HepG2 (cell line): ENCODE data around the gene GNAT2.

ENCODE experiments used
- FOXM1 ChIP-seq: sonication (generic); formaldehyde crosslinking; IDR thresholded peaks from 2 replicates; pipeline ENCODE4 v1.5.0; 2020; ENCODE audit warnings: missing genetic modification reagents
- KLF13 ChIP-seq: sonication (generic); formaldehyde crosslinking; IDR thresholded peaks from 2 replicates; pipeline ENCODE4 v1.4.0; 2020; ENCODE audit warnings: mild to moderate bottlenecking, missing genetic modification reagents
- MXI1 ChIP-seq: IDR thresholded peaks from 3 replicates; pipeline ENCODE4 v1.6.1; 2012; ENCODE audit warnings: low read depth, low read length, inconsistent platforms, borderline replicate concordance
- NR2F2 ChIP-seq: IDR thresholded peaks from 2 replicates; pipeline ENCODE4 v1.6.1; 2012; ENCODE audit warnings: low read depth, inconsistent platforms, borderline replicate concordance
- SP2 ChIP-seq: sonication (generic); formaldehyde crosslinking; IDR thresholded peaks from 2 replicates; pipeline ENCODE4 v1.5.1; 2020; ENCODE audit warnings: mild to moderate bottlenecking, missing genetic modification reagents
- TF ChIP-seq, protein P1 (sequence below): sonication (generic); formaldehyde crosslinking; IDR thresholded peaks from 2 replicates; pipeline ENCODE4 v1.5.0; 2020; ENCODE audit warnings: mild to moderate bottlenecking, missing genetic modification reagents, moderate library complexity
- TF ChIP-seq, protein P2 (sequence below): sonication (generic); formaldehyde crosslinking; IDR thresholded peaks from 2 replicates; pipeline ENCODE4 v1.8.1; 2023; ENCODE audit warnings: mild to moderate bottlenecking, inconsistent platforms, moderate library complexity, missing genetic modification reagents, borderline replicate concordance

DNA sequence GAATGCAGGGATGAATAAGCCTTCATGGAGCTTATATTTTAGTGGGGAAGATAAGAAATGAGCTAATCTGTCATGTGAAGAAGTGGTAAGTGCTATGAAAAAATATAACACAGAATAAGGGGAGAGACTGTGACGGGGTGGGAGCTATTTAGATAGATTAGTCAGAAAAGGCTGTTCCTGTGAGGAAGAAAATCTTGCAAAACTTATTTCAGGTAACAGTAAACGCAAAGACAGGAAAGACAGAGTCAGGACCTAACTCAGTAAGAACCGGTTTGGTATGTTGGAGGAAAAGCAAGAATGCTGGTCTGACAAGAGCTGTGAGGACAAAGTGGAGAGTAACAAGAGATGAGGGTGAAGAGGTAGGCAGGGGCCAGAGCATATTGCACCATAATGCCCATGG lies 49.0 kb downstream of the GNAT2 start:
- TF ChIP-seq, protein P1, sequence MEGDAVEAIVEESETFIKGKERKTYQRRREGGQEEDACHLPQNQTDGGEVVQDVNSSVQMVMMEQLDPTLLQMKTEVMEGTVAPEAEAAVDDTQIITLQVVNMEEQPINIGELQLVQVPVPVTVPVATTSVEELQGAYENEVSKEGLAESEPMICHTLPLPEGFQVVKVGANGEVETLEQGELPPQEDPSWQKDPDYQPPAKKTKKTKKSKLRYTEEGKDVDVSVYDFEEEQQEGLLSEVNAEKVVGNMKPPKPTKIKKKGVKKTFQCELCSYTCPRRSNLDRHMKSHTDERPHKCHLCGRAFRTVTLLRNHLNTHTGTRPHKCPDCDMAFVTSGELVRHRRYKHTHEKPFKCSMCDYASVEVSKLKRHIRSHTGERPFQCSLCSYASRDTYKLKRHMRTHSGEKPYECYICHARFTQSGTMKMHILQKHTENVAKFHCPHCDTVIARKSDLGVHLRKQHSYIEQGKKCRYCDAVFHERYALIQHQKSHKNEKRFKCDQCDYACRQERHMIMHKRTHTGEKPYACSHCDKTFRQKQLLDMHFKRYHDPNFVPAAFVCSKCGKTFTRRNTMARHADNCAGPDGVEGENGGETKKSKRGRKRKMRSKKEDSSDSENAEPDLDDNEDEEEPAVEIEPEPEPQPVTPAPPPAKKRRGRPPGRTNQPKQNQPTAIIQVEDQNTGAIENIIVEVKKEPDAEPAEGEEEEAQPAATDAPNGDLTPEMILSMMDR (CRISPR knock-in tag): no peak
- TF ChIP-seq FOXM1 (CRISPR knock-in tag): no peak
- TF ChIP-seq, protein P2, sequence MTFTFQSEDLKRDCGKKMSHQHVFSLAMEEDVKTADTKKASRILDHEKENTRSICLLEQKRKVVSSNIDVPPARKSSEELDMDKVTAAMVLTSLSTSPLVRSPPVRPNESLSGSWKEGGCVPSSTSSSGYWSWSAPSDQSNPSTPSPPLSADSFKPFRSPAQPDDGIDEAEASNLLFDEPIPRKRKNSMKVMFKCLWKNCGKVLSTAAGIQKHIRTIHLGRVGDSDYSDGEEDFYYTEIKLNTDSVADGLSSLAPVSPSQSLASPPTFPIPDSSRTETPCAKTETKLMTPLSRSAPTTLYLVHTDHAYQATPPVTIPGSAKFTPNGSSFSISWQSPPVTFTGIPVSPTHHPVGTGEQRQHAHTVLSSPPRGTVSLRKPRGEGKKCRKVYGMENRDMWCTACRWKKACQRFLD (CRISPR knock-in tag): no peak
- TF ChIP-seq SP2 (CRISPR knock-in tag): no peak
- no peak for TF ChIP-seq MXI1
- TF ChIP-seq NR2F2: no peak
- TF ChIP-seq KLF13 (CRISPR knock-in tag): no peak
